Measurements from ENCODE around the gene XYLT1. TPM values are rescaled to one million over a fixed set of nuclear protein-coding genes. Genes with fewer than 3 reads are reported as not detected.

XYLT1 gene
- total and polyA plus RNA-seq, 2 of the 4 experiments (the other 2 are of a cell fraction) = 9.0 to 12.7 TPM

DNA sequence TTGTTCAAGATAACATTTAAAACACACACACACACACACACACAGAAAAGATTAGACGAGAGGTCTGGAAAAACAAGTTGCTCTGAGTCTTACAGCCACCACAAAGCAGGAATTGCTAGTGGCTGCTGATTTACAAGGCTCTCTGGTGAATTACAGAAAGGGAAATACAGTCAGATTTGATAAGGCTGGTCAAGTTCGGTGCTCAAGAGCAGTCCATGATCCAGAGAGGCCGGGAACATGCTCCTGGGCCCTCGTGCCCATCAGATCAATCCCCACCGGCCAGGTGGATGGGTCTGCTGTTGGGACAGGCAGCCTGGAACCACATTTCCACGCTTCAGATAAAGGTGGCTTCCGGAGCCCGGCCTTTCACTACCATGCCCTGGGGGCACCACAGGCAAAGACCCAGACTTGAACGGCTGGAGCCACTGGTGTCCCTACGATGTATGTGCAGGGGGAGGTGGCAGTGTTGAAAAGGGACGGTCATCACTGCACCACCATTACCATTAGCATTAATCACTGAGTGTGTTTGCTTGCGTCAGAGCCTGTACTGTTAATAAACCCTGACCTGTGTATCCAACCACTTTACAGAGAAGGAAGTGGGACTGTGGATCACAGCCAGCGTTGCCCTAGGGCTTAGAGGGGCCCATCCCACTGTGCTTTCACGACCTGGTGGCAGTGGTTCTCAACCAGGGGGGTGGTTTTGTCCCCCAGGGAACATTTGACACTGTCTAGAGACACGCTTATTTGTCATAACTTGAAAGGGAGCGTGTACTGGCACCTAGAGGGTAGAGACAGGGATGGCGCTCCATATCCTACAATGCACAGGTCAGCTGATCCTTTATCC lies 95.1 kb downstream of the XYLT1 start:
- no peaks in the 10 kb centered on the region for H3K36me3 ChIP-seq (ENCODE audit: control insufficient read depth, insufficient read depth, low read length)
- H3K18ac ChIP-seq (ENCODE audit: low read depth, low read length) = no peak overlapping the region
- in situ Hi-C loops (cut with MboI; ENCODE audit: low sequenced_read_pairs) = no loop called here
- H4K8ac ChIP-seq (ENCODE audit: low read depth in 2 of 2, low read length in 2 of 2) = no peak overlapping the region
- H3K9me1 ChIP-seq (ENCODE audit: insufficient read depth, low read length) = peaks cover 7% of the 10 kb centered on the region
- ATAC-seq (ENCODE audit: low read depth) (no peak), DNase-seq (no peak)
- no peak overlapping the region for H3K14ac ChIP-seq (replicated peaks; ENCODE audit: low read depth, low read length)
- dilution Hi-C loops (cut with HindIII; ENCODE audit: low sequenced_read_pairs, unreplicated experiment) = no loop called here
- no peak overlapping the region for H4K5ac ChIP-seq (ENCODE audit: low read depth, low read length)
- no peak overlapping the region for H4K91ac ChIP-seq (ENCODE audit: insufficient read depth, low read depth, low read length)
- H3K27ac ChIP-seq (ENCODE audit: insufficient read depth, low read length) = no peak overlapping the region
- H3K9me3 ChIP-seq (ENCODE audit: control insufficient read depth, insufficient read depth, low read length) = no peaks in the 10 kb centered on the region
- no peak overlapping the region for H2BK20ac ChIP-seq (ENCODE audit: low read depth, low read length)
- no peaks in the 10 kb centered on the region for H3K27me3 ChIP-seq (ENCODE audit: control insufficient read depth, insufficient read depth, low read length)
- no peak overlapping the region for H3K4me3 ChIP-seq (ENCODE audit: insufficient read depth, low read depth, low read length)
- no peak overlapping the region for H2AFZ ChIP-seq (replicated peaks; ENCODE audit: low read length, poor library complexity)
- BruUV-seq (replicated peaks) = no TSS peak
- H3K4ac ChIP-seq (ENCODE audit: low read depth, low read length) = no peak overlapping the region
- H2AK9ac ChIP-seq (replicated peaks; ENCODE audit: low read depth, low read length, poor library complexity) = no peak overlapping the region
- POLR2A ChIA-PET (ENCODE audit: unreplicated experiment) = no interaction called here
- no peak overlapping the region for H3K9ac ChIP-seq (ENCODE audit: low read depth, low read length)
- no peak overlapping the region for H3K4me2 ChIP-seq (ENCODE audit: low read depth, low read length)
- no peak overlapping the region for H2BK120ac ChIP-seq (ENCODE audit: low read depth, low read length)
- no peak overlapping the region for H2BK5ac ChIP-seq (ENCODE audit: low read depth, low read length, poor library complexity, severe bottlenecking)
- intact Hi-C loops (cut with micrococcal nuclease) = no loop called here
- peaks cover 43% of the 10 kb centered on the region for H4K20me1 ChIP-seq (ENCODE audit: insufficient read depth, low read length)
- H3K23ac ChIP-seq (ENCODE audit: low read depth, low read length) = no peak overlapping the region
- no peak for TF ChIP-seq RFX5 (IDR thresholded peaks at IDR 0.05; ENCODE audit: low read depth, low read length)
- H3K4me1 ChIP-seq (ENCODE audit: control insufficient read depth, insufficient read depth, low read length) = peaks cover 7% of the 10 kb centered on the region
- CTCF ChIA-PET = interaction anchor here (1.1 kb wide), 1 partner anchor 11 kb away, joined by 4 read pairs; no protein-coding TSS in a partner anchor
- 57% methylated on average over 1 of the region's 17 CpGs; no CpG with 5 or more reads in 1 of the 2 experiments for WGBS, 2 experiments (ENCODE audit: extremely low coverage in 2 of 2, insufficient read length in 1 of 2)
- H2AK5ac ChIP-seq (ENCODE audit: low read depth, low read length) = no peak overlapping the region
- no peak overlapping the region for H2BK15ac ChIP-seq (ENCODE audit: low read depth, low read length)
- H3K56ac ChIP-seq (ENCODE audit: extremely low read depth, insufficient read depth, low read length) = no peak overlapping the region
- peaks cover 13 to 56% of the 10 kb centered on the region in 2 experiments for H3K79me1 ChIP-seq (ENCODE audit: low read depth in 1 of 2, low read length in 2 of 2)
